Islet of Langerhans (tissue), 1 donor: ENCODE data around the gene KIAA1671.
A peak's percentile ranks its signal among the peaks of the same experiment; 100 is the strongest.

ENCODE experiments used
- FAIRE-seq: peaks from one replicate; lab custom pipeline; 2011; peaks lifted over from hg19 to GRCh38; lab: Jason Lieb, UNC

The KIAA1671 gene

DNA sequence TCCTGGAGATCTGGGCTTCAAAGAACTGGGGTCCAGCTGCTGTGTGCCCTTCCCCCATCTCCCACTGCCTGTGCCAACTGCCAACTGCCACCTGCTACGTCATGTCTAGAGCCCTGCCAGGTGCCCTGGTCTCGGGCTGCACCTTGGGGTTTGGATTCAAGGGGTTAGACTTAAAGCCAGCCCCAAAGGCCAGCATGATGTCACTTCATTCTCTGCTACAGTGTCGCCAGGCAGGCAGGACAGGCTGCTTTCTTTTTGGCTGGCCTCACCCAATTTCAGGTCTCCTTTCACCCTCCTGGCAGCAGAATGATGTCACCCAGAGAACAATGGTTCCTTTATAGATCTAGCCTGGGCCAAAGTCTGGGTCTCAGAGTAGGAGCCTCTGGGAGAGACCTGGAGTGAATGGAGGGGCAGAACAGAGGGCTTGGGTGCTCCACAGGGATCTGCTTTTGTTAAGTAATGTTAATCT is 167.6 kb downstream of the KIAA1671 start:
- FAIRE-seq: no peak

DNA sequence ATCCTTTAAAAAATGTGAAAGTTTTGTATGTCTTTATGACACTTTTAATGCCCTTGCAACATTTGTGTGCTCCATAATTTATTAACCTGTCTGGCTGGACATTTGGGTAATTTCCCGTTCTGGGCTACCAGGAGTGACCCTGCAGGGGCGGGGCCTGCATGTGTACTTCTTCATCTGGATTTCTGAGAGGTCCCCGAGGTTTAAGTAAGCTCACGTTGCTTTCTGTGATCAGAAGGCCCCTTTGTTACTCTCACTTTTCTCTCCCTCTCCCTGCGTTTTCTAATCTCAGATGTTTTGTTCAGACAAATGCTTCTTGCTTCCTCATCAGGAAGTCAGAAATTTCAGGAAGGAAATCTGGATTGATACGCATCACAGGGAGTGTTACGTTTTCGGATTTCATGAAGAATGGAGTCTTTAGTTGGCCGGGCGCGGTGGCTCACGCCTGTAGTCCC is 168.3 kb downstream of the KIAA1671 start:
- FAIRE-seq: peak; percentile 5

DNA sequence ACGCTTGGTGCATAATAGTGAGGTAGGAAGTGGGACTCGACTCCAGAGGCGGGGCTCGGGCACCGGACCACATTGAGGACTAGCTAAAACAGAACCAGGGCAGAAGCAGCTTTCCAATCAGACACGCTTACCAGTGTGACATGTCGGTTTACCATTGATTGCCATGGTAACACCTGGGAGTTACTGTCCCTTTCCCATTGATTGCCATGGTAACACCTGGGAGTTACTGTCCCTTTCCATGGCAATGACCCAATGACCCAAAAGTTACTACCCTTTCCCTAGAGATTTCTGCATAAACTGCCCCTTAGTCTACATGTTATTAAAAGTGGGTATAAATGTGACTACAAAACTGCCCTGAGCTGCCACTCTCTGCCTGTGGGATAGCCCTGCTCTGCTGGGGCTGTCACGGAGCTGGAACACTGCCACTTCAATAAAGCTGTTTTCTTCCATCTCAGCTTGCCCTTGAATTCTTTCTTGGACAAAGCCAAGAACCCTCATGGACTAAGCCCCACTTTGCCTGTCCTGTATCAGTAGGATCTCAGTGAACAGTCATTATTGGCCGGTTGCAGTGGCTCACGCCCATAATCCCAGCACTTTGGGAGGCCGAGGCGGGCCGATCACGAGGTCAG is 169.7 kb downstream of the KIAA1671 start:
- FAIRE-seq: no peak

DNA sequence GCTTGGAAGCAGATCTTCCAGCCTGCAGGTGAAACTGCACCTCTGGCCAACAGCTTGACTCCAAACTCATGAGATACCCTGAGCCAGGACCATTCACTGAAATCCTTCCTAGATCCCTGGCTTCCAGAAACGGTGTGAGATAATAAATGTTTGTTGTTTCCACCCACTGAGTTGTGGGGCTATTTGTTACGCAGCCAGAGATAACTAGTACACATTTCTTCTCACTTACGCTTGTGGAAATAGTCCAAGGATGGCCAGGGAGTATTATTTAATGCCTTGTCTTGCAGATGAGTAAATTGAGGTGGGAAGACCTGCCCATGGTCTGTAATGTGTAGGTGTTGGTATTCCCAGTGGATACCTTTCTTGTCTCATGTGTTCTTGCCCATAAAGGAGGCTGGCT is 171.2 kb downstream of the KIAA1671 start:
- FAIRE-seq: no peak

DNA sequence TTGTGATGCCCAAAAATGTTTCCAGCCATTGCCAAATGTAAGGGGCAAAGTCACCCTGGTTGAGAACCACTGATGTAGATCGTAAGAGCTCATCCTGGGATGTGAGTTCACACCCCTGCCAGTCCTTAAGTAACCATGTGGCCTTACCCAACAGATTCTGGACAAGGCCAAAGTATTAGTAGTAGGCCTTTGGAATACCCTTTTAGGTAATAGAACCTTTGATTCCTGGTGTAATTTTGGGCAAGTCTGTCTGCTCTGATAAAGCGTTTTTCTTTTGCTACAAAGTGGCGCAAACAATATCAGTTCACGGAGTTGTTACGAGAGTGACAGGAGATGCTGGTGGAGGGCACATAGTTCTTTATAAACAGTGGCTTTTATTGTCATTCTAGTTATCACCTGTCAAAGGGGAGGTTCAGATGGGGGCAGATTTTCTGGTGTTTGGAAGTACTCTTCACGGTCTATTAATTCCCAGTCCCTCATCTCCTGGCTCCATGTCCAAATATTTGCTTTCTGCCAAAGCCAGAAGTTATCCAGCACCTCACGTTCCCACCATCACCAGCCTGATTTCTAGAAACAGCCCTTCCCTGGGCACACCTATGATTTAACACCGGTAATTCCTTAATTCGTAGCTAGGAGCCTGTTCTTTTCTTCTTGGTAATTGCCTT is 173.3 kb downstream of the KIAA1671 start:
- no peak for FAIRE-seq

DNA sequence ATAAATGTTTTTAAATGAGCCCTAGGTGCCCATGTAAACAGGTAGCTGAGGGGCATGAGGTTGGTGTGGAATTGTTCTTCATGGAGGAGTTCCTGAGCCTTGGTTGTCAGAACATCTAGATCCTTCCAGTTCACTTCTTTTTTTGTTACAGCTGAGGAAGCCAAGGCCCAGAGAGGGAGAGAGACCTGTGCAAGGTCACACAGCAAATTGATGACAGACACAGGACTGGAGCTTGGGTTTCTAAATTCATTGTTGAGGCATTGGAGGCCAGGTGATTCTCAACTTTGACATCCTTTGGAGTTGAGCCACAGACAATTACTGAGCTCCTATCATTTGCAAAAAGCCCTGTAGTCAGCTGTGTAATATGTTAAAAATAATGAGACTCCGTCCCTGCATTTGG is 174.0 kb downstream of the KIAA1671 start:
- no peak for FAIRE-seq

DNA sequence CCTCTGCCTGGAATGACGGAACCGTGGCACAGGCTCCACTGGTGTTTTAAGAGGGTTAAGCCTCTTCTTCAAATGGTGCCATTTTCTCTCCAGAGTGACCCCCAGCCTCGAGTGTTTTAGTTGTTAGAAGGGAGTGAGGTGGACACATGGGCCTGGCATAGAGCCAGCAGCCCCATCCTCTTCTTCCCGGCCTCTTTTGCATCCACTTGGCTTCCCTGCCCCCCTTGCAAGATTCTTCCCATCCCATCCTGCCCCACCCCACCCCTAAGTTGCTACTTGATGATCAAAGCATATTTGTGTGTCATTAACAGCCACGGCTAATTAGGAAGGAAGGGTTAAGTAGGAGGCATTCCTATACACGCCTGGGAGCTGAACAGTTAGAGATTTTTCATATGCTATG is 174.8 kb downstream of the KIAA1671 start:
- no peak for FAIRE-seq

DNA sequence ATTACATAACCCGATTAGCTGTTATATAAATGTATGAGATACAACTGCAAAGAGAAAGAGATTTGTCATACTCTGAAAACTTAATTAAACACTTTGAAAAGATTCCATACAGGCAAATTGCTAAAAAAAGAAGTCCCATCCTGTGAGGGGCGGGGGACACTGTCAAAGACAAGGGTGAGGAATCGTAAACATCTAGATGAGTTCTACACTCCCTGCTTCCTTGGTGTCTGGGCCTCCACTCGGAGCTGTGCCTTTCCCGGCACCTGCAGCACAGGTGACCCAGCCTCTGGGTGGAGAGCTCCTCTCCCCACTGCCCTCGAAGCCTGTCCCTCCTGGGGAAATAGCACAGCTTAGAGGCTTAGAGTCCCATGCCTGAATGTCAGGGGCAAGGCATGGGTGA is 177.9 kb downstream of the KIAA1671 start:
- FAIRE-seq: no peak

DNA sequence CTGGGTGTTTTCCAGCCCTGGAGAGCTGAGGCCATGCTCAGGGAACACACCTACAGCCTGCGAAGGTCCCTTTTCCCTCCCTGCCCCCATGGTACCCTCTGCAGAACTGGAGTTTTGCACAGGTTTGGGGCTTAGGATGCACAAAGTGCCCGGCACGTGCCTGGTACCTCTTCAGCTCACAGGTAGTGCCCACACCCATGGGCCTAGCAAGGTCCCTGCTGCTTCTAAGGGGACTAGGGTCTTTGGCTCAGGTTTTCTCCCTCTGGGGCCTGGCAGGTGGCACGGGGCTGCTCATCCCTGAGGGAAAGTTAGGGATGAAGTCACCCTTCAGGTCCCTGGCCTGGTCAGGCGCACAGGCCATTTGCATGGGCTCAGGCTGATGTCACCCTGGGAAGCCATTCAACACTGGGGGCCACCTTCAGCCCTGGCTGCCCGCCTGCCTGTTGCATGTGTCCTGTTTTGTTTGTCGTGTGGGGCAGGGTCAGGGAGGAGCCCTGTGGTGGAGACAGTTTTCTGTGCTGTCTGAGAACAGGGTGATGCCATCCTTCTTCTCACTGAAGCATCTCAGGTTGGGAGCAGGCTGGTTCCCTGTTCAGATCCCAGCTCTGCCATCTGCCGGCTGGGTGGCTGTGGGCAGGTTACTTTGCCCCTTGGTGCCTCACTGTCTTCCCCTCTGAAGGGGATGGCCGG is 178.8 kb downstream of the KIAA1671 start:
- no peak for FAIRE-seq

DNA sequence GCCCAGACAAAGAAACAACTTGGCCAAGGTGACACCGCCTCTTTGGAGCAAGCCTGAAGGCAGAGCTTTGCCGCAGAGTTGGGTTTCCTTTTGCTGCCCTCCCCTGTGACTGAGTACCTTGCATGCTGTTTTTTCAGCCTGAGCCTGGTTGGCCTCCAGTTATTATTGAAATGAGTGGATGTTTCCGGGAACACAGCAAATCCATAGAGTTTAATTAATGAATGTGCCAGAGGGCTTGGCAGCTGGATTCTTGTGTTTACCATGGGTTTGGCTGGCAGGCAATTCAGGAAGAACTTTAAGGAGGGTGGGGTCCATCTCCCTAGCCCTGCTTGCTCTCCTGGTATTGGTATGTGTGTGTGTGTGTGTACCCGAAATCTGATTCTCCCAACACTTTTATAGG is 181.5 kb downstream of the KIAA1671 start:
- no peak for FAIRE-seq

DNA sequence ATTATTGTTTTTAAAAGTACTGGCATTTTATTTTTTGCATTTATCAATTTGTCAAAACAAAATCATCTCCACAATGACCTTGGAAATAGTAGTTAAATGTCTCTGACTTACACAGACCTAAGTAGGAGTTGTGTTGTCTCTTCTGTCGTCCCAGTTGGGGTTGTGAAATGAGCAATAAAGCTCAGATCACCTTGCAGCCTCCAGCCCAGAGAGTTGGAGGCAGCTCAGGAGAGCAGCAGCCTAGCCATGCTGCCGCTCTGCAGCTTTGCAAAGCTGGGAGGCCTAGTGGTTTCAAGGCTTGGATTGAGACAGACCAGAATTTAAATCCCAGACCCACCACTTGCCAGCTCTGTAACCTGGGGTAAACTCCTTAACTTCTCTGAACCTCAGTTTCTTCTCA is 181.9 kb downstream of the KIAA1671 start:
- no peak for FAIRE-seq

DNA sequence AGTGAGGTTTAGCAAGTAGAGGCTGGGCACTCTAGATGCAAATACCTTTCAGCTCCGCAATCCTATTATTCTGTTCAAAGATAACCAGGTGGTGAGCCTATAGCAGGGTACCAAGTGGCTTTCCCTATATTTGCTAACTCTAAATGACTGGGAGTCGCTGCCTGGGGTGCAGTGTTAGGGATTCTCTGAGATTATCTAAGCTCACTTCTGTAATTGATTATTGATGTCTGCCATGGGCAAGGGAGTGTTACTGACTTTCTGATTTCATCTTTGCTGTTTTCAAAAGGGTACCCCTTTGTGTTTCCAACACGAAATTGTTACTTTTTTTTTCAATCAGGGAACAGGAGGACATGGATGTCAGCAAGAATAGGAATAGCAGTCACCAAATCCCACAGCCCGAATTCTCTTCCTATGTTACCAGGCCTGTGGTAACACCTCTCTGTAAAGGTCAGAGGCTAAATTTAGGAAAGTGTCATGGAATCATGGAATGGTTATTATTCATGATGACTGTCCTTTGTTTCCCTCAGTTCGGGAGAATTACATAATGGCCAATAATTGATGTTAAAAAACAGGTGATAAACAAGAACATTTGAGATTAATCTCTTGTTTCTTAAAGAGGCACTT is 184.5 kb downstream of the KIAA1671 start:
- FAIRE-seq: no peak

DNA sequence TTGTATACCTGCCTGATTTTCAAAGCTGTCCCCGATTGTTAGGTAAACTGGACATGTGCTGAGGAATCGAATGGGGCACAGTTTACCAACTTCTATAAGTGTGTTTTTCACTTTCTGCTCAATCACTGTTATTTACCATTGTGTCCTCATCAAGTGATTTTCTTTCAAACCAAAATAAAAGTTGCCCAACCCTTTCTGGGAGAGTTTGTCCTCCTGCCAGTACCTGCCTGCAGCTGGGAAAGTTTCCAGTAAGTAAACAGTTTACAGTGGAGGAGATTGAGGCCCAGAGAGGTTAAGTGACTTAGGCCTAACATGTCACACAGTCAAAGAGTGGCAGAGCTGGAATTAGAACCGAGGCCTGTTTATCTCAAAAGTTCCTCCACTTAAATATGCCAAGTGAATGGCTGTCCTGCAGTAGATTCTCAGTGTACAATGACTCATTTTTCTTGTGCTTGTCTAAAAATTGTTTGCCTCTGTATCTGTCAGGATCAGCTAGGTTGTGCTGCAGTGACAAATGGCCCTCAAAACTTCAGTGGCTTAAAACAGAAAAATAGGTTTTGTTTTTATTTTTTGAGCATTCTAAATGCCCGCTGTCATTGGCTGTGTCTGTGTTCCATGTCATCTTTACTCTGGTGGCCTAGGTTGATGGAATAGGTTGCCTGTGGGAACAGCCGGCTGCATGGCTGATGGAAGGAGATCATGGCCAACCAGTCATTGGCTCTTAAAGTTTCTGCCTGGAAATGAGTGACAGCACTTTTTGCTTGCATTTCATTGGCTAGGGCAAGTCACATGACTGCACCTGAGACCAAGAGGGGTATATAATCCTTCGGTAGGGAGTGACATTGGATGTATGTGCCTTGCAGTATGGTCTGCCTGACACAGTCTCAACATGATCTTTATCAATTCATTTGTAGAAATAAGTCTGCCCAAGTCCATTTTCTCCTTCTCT is 185.3 kb downstream of the KIAA1671 start:
- FAIRE-seq: no peak

DNA sequence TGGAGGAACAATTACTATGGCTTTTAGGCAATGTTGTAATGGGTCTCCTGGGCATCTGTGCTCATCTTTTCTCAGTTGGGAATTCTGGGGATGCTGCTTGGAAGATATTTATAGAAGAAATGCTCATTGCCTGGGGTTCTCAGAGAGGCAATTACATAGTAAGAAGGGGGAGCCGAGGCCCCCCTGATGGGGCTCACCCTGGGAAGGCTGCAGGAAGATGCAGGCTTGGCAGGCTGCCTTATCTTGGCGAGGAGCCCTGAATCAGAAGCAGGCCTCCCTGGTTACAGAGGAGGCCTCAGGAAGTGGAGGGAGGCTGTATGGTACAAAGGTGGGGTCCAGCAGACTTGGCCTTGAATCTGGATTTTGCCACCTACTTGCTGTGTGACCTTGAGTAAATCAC is 186.5 kb downstream of the KIAA1671 start:
- FAIRE-seq: no peak

DNA sequence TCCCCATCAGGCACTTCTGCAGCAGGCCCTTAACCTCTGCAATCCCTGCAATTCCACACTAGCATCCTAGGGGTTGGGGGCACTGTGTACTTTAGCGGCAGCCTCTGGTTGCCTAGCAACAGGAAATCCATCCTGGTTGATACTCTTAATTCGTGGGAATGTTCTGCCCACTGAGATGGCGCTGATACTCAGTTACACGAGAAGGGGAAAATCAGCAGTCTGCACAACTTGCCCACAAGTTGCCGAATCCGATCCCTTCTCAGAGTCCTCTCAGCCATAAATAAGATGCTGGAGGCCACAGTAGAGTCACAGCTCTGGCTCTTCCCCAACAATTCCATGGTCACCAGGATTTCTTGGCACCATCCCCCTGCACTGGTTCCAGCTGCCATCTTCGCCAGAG is 189.6 kb downstream of the KIAA1671 start:
- FAIRE-seq: no peak

DNA sequence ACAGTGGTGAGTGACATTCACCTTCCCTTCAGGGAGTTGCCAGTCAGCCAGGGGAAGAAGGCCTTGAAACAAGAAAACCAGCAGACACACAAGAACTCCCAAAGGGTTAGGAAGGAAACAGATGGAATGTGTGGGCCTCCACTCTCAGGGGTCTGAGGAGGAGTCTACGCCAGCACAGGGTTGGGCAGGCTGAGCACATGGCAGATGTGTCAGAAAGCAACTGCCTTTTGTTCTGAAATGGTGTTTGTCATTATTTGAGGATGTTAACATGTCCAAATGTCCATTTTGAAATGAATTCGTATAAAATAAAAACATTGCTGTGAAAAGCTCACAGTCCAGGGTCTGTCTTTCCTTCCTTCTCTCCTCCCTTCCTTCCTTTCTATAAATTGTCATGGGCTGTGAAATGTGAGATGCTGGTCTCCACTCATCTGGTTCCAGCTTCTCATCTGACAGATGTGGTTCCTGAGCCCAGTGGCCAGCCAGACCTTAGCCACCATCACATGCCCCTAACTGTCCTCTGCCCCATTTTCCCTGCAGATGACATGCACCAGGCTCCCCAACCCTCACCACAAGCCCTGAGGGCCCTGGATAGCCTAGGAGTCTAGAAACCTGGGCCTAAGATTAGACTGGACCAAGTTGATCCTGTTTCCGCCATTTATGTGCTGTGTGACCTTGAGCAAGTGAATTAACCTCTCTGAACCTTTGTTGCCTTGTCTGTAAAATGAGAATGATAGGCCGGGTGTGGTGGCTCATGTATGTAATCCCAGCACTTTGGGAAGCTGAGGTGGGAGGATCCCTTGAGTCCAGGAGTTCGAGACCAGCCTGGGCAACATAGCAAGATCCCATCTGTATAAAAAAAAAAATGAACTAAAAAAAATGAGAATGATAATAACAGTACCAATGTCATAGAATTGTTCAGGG is 190.9 kb downstream of the KIAA1671 start:
- no peak for FAIRE-seq

DNA sequence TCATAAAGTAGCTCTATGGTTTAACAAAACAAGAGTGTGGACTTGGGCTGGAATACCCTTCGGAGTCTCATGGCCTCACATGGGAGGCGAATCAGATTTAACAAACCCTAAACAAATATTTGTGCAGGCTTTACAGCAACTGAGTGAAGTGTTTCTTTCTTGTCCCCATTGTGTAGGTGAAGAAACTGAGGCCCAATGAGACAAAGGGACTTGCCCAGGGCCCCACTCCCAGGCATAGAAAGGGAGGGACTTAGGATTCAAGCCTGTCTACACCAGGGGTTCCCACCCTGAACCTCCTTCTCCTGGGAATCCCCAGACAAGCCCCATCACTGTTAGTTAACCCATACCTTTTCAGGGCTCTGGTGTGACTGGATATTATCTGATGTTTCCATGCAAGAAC is 192.0 kb downstream of the KIAA1671 start:
- no peak for FAIRE-seq

DNA sequence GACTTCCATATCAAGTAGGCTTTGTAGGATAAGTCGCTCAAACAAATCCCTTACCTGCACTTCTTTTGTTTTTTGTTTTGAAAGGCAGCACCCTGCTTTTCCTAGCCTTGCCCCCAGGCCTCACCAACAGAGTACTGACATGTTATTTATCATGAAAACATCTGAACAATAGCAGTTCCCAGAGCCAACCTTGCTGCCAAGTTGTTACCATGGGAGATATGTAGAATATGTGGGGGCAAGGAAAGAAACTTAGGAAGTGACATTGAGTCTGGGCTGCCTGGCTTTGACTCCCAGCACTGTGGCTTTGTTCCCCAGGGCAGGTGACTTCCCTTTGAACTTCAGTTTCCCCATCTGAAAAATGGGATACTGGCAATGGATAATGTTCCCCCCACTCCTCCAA is 193.8 kb downstream of the KIAA1671 start:
- no peak for FAIRE-seq

DNA sequence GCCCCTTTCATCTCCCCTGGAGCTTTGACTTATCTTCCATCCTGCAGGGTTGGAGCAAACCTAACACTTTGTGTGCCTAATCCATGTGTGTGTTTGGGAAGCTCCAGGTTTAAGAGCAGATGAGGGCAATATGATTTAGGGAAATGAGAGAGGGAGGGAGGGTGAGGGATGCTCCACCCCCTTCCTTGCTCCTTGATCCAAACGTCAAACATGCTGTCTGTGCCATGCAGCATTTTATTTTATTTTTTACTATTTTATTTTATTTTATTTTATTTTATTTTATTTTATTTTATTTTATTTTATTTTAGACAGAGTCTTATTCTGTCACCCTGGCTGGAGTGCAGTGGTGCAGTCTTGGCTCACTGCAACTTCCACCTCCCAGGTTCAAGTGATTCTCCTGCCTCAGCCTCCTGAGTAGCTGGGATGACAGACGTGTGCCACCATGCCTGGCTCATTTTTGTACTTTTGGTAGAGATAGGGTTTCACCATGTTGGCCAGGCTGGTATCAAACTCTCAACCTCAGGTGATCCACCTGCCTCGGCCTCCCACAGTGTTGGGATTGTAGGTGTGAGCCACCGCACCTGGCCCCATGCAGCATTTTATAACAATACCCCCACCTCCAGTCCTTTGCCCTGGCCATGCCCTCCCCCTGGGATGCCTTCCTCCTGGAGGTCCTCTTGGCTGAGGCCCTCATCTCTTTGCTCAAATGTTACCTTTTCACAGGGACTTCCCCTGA is 194.6 kb downstream of the KIAA1671 start:
- no peak for FAIRE-seq

DNA sequence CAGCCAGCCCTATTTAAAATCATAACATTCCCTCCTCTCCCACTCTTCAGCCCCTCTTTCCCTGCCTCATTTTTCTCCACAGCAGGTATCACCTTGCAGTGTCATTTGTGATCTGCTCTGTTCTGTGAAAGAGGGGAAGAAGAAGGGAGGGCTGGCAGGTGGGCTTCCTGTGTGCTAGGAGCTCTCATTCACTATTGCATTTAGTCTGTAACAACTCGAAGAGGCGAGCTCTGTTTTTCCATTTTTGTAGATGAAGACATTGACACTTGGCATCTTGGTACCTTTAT is 195.1 kb downstream of the KIAA1671 start:
- no peak for FAIRE-seq
